Fibroblast of skin of right biceps (primary cell): ENCODE measurements around the gene C1orf35.
A peak's percentile ranks its signal among the peaks of the same experiment; 100 is the strongest.

Experiments used
- DNase-seq: peaks from one replicate; pipeline ENCODE4 v3.0.0-alpha.2; 2013

Gene C1orf35

DNA sequence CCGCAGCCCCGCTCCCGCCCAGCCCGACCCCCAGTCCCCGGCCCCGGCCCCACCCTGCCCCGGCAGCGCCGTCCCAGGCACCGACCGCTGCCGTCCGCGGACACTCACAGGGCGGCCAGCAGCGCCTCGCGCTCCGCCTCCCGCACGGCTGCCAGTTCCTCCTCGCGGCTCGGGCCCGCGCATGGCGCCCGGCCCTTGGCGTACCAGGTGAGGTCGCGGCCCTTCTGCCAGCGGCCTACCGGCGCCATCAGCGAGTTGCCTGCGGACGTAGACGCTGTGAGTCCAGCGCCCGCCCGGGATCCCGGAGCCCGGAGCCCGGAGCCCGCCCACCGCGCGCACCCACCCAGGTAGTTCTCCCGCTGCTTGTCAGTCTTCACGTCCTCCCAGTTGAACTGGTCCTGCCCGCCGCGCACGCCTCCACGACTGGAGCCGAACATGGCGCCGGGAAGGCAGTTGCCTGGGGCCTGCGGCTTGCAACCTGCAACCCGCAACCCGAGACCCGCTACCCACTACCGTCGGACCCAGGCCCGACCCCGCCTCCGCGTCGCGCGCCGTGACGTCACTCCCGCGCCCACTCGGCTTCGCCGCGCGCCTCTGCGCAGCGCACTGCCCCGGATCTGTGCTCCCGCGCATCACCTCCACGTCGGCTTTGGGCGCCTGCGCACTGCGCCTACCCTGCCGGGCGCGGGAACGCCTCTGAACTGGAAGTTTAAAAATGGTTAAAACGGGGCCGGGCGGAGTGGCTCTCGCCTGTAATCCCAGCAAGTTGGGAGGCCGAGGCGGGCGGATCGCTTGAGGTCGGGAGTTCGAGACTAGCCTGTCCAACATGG lies at the start of gene C1orf35:
Gene C1orf35, minus strand, starts transcription at position 535 of the 830 bp plus-strand sequence. Its CDS starts 98 bp downstream, at position 437.
- DNase-seq = peak; percentile 92

DNA sequence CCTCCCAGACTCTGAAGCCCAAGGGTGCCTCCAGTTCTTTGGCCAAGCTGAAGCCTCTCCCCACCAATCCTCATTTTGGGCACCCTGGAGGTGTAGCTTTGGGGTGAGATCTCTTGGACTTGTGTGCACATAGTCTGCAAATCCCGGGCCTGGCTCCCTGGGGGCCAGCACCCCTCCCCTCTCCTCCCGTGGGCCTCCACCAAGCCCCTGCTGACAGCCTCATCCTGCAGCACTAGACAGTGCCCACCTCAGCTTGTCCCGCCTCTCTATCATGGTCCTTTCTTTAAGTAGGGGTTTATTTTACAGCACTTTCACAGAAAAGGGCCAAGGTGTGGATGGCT lies 49.8 kb upstream of the C1orf35 start:
- DNase-seq = no peak

DNA sequence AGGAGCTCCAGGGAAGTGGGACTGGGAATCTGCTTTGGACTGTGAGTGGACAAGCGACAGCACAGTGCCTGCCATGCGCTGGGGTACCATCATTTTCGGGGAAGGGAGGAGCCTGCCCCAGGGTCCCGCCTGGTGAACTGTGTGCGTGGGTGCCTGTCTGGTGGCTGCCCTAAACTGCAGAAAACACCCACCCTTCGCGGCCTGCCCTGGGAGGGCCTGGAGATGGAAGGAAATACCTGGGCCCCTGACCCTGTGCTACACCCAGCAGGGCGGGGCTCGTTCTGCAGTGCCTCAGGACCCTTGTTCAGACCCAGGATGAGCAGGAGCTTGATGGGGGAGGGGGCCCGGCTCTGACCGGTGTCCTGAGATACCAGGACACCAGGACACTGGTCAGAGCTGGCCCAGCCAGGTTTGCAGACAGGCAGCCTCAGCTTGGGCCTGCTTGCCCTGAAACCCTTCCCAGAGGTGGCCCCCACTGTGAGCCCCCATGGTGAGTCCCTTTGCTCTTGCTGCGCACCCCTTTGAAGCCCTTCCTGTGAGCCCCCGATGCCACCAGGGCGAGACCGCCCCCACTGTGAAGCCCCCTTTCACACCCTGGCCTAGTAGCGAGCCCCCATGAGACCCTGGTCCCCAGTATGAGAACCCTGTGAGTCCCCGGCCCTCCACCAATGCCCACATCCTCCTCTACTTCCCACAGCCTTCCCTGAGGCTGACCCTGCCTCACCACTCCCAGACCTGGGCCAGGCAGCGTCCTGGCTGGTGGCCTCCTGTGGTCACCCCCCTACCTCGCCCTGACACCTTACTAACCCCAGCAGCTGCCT lies 49.2 kb upstream of the C1orf35 start:
- no peak for DNase-seq

DNA sequence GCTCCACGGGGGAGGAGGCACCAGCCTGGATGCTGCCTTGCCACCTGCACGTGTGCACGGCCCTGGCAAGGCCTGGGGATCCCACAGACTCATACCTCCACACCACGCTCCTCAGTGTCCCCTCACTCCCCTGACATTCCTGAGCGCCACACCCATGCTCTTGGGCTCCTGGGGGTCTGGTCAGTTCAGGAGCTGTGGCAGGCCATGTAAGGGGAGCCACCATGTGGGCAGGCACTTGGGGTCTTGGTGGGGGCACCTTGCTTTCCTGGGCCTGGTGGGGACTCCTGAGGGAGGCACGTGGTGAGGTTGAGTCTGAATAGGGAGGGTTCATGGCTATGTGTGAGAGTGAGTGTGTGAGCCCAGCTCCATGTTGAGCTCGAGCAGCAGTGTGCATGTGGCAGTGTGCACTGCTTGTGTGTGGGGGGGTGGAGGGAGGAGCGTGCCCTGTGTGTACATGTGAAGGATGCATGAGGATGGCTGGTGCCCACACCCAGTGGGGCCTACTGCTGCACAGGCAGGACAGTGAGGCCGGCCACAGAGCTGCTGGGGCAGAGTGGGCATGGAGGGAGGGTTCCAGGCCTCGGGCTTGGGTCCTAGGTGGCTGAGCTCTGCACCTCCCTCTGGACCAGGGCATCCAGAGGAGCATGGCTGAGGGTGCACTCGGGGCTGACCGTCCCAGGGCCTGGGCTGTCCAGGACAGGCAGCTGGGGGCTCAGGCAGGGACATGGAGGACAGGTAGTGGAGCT lies 48.2 kb upstream of the C1orf35 start:
- DNase-seq = no peak

DNA sequence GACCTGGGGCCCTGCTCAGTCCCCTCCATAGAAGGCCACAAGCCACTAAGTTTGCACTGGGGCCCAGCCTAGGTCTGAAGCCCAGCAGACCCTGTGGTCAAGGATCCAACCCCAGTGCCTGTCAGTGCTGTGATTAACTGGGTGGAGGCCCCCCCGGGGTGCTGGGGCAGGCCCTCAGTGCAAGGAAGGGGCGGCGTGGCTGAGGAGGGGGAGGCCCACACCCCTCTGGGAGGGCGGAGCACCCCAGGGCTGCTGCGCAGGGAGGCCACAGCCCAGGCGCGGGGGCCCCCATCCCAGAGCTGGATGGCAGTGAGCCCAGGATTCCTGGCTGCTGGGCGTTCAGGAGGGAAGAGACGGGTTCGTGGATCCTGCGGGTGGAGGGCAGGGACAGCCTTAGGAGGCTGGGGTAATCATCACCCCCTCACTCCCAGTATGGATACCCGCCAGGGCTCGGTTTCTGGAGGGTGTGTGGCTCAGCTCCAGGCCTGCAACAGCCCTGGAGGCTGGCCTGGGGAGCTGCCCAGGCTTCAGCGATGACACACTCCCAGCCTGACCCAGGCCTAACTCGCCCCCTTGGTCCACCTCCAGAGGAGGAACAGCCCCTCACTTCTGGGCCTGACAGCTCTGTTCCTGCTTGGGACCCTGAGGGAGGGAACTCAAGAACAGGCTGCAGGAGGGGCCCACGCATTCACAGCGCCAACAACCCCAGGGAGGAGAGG lies 47.5 kb upstream of the C1orf35 start:
- peak; percentile 71 for DNase-seq

DNA sequence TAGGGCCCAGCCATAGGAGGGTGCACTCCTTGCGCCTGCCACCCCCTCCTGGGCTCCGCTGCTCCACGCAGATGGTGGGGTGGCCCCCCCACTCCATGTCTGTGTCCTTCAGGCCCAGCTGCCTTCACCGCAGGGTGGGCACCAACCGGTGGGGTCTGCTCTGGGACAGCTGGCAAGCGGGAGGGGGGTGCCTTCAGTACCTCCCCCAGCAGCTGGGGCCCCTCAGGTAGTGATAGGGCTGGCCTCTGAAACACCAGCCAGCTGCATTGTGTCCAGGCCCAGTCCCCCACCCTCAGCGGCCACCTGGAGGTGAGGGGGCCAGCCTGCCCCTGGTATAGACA lies 47.0 kb upstream of the C1orf35 start:
- no peak for DNase-seq

DNA sequence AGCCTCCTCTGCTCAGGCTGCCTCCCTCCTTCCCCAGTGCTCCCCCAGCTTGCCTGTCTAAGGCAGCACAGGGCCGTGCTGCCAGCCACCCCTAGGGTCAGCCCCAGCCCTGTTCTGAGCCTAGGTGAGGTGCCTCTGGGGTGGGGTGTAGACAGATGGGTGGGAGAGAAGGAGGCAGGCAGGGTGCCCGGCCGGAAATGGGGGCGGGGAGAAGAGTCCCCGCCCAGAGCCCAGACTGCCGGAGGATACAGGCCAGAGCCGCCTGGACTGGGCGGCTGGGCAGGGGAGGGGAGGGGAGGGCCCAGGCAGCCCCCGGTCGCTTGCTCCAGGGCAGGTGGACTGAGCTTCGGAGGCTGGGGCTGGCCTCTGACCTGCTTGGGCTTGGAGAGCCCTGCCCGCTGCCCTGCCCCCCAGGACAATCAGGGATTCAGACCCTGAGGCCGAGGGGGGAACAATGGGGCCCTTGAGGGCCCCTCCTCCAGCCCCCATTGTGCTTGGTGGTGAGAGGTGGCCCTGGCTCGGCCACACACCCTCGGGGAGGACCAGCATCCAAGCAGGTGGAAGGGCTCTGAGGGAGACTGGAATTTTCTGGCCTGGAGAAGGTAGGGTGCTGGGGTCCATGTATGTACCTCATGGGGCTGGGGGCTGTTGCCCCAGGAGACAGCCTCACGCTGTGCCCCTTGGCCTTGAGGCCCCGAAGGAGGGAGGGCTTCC lies 46.4 kb upstream of the C1orf35 start, which contains the start of gene GJC2:
Gene GJC2, plus strand, starts transcription at position 525 of the 714 bp plus-strand sequence. CDS start 7,829 bp downstream, outside the sequence.
- DNase-seq = no peak

DNA sequence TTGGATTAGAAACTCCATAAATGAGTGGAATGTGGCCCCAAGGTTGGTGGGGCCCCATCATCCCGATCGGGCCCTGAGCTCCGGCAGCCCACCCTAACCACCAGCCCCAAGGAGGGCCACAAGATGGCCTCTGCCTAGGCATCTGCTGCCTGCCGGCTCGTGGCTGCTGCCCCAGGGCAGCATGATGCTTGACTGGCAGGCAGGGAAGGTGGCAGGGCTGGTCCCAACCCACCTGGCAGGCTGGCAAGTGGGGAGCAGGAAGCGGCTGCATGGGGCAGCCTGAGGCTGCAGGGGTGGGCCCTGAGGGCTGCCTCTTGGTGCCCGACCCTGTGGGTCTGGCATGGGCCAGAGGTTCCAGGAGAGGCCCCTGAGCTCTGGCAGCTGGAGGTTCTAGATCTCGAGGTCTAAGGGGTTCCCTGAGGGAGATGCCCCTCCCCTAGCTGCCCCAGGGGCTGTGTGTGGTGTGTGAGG lies 45.8 kb upstream of the C1orf35 start:
- no peak for DNase-seq

DNA sequence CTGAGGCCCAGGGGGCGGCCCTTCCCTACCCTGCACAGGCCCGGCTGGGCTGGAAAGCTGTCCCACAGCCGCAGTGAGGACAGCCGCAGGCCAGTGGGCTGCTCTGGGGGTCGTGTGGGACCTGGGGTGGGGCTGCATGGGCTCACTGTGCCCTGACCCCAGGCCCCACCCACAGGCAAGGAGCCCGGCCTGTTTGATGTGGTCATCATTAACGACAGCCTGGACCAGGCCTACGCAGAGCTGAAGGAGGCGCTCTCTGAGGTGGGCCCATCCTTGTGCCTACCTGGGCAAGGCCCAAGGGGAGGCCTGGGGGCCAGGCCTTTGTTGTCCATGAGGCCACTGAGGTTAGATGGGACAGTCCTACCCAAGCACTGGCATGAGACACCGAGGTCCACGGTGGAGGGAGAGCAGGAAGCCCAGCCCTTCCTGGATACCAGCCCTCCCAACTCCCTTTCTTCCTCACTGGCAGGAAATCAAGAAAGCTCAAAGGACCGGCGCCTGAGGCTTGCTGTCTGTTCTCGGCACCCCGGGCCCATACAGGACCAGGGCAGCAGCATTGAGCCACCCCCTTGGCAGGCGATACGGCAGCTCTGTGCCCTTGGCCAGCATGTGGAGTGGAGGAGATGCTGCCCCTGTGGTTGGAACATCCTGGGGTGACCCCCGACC lies 45.2 kb upstream of the C1orf35 start:
- no peak for DNase-seq

DNA sequence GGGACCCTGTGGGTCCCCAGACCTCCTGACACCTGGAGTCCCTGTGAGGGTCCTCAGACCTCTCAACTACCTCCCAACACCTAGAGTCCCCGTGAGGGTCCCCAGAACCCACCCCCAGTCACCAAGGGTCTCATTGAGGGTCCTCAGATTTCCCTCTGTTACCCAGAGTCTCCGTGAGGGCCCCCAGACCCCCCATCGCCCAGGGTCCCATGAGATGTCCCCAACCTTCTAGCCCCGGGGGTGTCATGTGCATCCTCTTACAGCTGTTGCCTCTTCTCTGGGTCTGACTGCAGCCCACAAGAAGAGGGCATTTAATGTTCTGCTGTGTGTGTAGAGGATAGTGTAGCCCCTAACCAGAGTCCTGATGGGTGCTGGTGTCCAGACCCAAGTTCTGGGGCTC lies 44.6 kb upstream of the C1orf35 start:
- no peak for DNase-seq

DNA sequence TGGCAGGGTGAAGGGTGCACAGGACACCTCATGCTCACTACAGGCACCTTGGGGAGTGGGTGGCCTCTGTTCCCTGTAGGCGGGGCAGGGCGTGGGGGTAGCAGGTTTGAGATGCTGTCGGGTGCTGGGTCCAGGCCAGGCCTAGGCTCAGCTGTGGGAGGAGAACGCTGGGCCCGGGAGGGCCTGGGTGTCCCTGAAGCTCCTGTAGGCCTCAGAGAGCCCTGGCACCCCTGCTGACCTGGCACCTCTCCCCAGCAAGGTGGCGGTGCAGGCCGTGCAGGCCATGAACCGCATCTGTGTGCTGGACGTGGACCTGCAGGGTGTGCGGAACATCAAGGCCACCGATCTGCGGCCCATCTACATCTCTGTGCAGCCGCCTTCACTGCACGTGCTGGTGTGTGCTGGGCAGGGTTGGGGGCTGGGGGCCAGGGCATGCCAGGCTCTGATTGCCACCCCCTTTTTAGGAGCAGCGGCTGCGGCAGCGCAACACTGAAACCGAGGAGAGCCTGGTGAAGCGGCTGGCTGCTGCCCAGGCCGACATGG lies 44.1 kb upstream of the C1orf35 start:
- no peak for DNase-seq

DNA sequence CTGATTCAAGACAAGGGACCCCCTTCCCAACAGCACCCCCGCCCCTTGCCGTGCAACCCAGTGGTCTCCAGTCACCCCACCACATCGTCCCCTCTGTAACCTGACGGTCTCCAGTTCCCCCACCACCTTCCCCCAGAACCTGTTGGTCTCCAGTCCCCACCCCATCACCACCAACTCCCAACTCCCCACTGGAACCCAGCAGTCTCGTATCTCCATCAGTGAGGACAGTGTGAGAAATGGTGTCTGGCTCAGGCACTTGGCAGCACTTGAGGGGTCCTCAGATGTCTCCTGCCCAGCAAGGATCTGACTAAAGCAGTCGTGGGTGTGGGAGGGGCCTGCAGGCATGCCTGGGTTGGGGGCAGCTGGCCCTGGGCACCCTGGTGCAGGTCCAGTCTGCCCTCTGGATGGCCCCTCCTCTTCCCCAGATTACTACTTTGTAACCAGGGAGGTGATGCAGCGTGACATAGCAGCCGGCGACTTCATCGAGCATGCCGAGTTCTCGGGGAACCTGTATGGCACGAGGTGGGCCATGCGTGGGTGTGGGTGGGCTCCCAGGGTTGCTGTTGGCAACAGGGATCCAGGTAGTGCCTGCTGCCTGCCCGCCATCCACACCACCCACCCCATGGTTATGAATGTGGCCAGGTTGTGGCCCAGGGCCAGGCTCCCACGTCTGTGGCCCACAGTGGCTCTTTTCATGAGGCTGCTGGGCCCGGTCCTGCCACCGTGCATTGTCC lies 43.5 kb upstream of the C1orf35 start:
- no peak for DNase-seq

DNA sequence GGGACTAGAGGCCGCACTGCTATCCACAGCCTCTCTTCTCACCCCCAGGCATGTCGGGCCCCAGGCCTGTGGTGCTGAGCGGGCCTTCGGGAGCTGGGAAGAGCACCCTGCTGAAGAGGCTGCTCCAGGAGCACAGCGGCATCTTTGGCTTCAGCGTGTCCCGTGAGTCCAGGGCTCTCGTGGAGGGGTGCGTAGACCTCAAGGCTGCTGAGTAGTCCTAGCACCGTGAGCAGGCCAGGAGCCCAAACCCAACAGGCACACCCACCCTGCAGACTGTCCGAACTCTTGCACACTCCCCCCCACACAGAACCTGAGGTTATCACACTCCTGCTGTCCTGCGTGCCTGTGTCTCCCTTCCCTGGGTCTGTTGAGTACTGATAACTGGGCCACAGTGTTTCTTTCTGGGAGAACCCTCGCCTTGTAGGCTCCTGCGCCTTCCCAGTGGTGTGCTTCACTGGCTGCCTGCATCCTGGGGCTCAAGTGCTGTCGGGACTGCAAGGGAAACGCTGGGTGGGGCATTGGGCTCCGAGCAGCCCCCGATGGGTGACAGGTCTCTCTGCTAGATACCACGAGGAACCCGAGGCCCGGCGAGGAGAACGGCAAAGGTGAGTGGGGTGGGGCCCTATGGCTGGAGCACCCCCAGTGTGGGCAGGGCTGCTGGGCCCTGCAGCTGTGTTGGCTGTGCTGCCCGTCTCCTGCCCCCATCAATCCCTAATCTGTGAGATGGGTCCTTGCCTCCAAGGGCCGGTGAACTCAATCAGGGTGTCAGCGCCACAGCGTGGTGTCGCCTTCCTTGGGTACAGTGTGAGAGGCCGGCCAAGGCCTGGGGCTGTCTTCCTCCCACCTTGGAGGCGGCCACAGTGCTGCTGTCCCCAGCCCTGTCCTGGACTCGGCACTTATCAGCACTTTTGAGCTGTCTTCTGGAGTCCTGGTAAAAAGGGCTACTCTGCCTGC lies 42.6 kb upstream of the C1orf35 start:
- no peak for DNase-seq

DNA sequence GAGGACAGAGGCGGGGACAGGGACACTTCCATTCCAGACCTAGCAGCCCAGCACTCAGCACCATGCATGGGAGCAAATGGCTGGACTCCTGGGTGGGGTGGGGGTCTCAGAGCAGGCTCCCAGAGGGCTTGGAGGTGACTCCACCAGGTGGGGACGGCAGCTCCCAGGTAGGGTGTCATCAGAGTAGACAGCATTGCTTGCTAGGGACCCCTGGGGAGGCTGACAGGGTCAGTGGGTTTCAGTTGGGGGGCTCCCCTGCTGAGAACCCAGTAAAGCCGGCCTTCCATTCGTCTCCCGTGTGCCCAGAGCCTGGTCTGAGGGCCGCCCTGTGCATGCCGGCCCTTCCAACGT lies 41.8 kb upstream of the C1orf35 start:
- DNase-seq = no peak

DNA sequence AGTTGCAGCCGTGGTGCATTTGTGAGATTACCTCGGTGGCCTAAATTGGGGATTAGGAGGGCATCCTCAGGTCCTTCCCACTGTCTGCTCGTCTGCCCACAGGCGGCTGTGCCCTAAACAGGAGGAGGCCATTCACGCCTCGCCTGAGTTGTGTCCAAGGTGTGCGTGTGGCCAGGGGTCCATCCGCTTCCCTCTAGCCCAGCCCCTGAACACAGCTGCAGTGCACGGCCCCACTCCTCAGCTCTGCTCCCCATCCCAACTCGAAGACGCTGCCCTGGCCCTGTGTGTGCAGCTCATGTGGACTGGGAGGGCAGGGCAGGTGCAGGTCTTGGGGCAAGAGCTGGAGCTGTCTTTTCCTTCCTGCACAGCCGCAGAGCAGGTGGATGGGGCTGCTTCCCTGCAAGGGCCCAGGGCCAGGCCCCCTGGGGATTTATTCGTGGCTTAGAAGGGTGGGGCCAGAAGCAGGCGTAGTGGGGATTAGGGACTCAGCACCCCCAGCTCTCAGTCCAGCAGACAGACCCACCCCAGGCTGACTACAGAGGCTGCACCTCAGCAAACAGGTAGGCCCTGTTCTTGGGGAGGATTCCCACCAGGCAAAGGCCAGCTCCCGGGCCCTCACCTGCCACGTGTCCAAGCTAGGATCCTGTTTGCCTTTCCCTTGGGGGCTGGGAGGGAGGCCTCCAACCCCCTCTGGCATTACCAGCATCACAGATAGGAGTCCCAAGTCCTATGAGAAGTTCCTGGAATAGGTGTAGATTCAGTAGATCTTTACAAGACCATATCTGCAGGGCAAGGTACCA lies 41.3 kb upstream of the C1orf35 start:
- no peak for DNase-seq

DNA sequence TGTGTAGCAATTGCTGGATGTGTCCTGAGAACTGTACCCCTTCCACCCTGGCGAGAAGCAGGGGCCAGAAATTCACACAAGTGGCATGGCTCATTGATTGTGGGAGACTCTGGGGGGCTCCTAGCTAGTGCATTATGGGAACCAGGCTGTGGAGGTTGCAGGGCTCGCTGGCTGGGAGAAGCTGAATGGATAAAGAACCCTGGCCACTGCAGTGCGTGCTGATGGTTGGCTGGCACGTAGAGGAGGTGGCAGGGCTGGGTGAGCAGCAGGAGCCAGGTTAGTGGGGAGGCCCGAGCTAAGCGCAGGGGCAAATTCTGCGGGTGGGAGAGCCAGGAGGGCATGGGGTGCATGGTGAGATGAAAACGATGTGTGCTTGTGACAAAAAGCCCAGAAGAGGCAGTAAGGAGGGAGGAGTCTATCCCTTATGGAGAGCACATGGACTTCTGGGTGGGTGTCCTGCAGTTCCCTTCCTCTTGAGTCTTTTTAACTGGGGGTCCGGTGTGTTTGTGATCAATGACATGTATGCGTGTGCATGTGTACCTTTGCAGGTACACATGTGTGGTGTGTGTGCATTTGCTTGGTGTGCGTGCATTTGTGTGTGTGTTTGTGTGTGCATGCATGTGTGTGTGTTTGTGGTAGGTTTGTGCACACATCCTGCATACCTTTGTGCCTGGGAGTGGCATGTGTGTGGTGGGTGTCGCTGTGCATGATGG lies 40.5 kb upstream of the C1orf35 start:
- no peak for DNase-seq

DNA sequence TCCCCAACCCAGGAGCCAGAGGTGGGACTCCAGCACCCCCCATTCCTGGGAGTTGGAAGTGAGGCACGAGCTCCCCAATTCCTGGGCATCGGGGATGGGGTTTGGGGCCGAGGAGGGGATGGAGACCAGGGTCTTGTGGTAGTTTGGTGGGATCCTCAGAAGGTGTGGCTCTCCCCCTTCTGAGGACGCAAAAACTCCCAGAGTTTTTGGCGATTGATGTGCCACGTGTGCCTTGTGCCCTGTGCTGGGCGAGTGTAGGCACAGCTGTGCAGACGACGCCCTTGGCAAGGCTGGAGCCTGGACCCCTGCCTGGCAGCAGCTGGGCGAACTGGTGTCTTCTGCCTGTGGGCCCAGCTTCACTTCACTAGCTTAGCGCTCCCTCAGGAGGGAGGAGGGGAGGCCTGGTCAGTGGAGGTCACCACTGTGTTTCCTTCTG lies 39.6 kb upstream of the C1orf35 start:
- no peak for DNase-seq
